Fibroblast of pulmonary artery (primary cell): ENCODE results near the gene FAS.
A peak's percentile ranks its signal among the peaks of the same experiment; 100 is the strongest.

ENCODE experiments used
- DNase-seq: peaks from one replicate; pipeline ENCODE4 v3.0.0-alpha.2; 2010; ENCODE audit warnings: low read depth
- H3K4me3 ChIP-seq: replicated peaks from 2 replicates; pipeline ENCODE4 v1.5.1; 2011; ENCODE audit warnings: low read depth, mild to moderate bottlenecking, control low read depth, low read length, moderate library complexity
- TF ChIP-seq, protein P1 (sequence below): IDR thresholded peaks from 2 replicates; pipeline ENCODE4 v1.5.1; 2011; ENCODE audit warnings: mild to moderate bottlenecking, control low read depth, low read length, inconsistent platforms; ENCODE audit errors: missing control alignments

Gene FAS

DNA sequence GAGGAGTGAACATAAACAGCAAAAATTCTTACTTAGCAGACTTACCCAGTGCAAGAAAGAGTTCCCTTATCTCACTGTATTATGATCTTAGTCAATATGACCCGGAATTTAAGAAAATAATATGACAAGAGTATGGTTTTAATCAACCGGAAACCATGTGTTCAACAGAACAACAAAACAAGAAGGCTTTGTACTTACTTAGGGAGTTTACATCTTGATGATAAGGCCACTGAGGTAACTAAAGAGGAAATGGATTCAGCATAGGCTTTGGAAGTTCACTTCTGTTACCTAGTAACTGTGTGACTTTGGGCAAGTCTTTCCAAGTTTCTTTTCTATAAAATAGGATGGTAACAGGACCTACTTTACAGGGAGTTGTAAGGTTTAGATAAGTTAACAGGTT is 7.4 kb upstream of the FAS start:
- peak; percentile 66 for DNase-seq

DNA sequence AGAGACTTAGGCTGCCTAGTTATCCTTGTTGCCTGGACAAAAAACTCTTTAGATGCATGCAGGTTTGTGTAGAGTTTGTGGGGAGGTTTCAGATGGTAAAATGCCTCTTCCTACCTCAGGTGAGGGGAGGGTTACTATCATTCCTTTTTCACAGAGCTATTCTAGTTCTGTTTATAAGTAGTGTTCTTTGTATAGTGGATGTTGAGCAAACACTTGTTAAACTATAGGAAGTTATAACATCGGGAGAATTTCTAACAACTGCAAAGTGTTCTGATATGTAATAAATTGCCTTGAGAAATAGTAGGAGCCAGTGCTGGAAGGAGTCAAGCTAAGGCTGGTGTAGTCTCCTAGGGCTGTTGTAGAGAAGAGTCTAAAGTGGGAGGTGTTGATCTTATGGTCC is 6.7 kb upstream of the FAS start:
- H3K4me3 ChIP-seq = no peak overlapping the region
- DNase-seq = no peak
- TF ChIP-seq, protein P1, sequence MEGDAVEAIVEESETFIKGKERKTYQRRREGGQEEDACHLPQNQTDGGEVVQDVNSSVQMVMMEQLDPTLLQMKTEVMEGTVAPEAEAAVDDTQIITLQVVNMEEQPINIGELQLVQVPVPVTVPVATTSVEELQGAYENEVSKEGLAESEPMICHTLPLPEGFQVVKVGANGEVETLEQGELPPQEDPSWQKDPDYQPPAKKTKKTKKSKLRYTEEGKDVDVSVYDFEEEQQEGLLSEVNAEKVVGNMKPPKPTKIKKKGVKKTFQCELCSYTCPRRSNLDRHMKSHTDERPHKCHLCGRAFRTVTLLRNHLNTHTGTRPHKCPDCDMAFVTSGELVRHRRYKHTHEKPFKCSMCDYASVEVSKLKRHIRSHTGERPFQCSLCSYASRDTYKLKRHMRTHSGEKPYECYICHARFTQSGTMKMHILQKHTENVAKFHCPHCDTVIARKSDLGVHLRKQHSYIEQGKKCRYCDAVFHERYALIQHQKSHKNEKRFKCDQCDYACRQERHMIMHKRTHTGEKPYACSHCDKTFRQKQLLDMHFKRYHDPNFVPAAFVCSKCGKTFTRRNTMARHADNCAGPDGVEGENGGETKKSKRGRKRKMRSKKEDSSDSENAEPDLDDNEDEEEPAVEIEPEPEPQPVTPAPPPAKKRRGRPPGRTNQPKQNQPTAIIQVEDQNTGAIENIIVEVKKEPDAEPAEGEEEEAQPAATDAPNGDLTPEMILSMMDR = no peak

More for the DNA sequence above, 7.4 kb upstream of the FAS start:
- TF ChIP-seq, protein P1 = no peak
- H3K4me3 ChIP-seq = no peak overlapping the region

DNA sequence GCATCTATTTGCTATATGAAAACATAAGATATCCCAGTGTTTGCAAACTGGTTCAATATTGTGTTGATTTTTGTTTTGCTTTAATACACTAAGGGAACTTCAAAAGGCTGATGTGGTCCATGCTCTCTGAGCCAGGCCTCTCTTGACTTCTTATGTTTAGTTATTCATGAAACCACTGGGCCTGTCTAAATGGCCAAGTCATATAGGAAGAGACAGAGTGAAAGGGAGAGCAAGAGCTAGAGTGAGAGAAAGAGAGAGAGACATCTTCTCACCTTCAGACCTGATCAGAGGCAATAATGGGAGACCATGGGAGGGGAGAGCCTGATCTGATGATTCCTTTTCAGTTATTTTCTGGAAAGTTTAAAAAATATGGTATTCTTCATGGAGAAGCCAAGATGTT is 6.1 kb upstream of the FAS start:
- TF ChIP-seq, protein P1 = no peak
- H3K4me3 ChIP-seq = no peak overlapping the region
- no peak for DNase-seq

DNA sequence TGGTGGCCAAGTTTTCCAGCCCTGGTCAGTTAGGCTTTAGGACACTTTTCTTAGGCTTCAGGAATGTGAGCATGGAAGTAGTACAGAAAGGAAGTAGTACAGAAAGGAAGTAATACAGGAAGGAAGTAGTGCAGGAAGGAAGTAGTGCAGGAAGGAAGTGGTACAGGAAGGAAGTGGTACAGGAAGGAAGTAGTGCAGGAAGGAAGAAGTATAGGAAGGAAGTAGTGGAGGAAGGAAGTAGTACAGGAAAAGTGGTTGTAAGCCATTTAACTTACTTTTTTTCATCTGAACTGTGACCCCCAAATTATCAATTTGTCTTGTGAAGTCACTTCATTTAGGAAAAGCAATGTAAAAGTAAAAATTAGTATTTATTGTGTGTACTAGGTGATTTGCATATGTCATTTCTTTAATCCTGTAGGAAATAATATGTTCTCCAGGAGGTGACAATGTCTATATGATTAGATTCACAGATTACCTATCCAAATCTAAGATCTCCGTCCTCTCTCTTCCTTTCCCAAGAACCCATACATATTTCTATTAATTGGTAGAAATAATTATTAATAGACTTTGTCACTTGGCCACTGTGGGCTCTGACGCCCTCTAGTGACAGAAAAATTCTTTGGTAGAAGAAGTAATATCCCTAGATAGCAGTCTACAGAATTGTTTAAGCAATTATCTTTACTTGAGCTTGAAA is 3.9 kb upstream of the FAS start:
- H3K4me3 ChIP-seq = no peak overlapping the region
- TF ChIP-seq, protein P1 = peak; percentile 71
- peak; percentile 65 for DNase-seq

GRCh38 chr10:88987243-88987725 is 3.3 kb upstream of the FAS start:
- DNase-seq = no peak
- H3K4me3 ChIP-seq = no peak overlapping the region

DNA sequence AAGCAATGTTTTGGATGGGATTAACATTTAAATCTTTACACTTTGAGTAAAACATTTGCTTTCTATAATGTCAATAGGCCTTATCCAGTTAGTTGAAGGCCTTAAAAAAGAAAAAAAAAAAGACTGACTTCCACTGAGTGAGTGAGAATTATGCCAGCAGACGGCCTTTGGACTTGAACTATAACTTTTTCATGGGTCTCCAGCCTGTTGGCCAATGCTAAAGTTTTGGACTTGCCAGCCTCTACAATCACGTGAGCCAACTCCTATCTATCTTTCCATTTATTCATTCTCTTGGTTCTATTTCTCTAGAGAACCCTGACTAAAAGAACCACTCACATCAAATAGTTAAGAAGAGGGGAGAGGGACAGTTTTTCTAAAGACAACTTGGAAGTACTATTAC is 2.8 kb upstream of the FAS start:
- TF ChIP-seq, protein P1 = no peak
- H3K4me3 ChIP-seq = no peak overlapping the region
- DNase-seq = no peak

More at GRCh38 chr10:88987243-88987725, 3.3 kb upstream of the FAS start:
- TF ChIP-seq, protein P1 = no peak

- H3K4me3 ChIP-seq = peak overlapping the region; percentile 88
- DNase-seq = no peak
- TF ChIP-seq, protein P1 = no peak
Observed at GRCh38 chr10:88989423-88989822, 1.2 kb upstream of the FAS start.
